Effector CD4-positive, alpha-beta T cell (primary cell): ENCODE results near the gene DYNC1I1. TPM values are rescaled to one million over a fixed set of nuclear protein-coding genes. Genes with fewer than 3 reads are reported as not detected.

Experiments used
- DNase-seq: peaks from one replicate; pipeline ENCODE4 v3.0.0-alpha.2; 2020
- total RNA-seq: gene quantifications from one replicate; lab custom pipeline; 2026; lab: John Stamatoyannopoulos, UW

Gene DYNC1I1
- not detected for total RNA-seq

DNA sequence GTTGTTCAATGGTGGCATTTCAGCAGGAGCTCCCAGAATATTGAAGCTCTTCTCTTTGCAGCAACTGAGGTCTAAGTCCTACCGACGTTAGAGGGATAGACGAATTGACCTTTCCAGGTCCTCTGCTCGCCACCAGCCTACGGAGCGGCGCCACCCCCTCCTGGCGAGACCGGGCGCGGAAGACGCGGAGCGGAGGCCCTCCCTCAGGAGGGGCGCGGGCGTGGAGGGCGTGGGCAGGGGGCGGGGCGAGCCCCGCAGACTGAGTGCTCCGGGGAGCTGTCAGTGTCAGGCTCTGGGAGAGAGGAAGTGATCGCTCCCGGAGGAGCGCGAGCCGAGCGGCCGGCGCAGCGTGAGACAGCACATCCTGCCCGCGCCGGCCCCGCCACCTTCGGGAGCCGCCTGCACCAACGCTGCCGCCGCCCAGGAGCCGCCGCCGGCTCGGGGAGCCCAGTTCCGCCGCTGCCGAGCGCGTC lies at the start of gene DYNC1I1:
DYNC1I1 (plus strand) TSS at position 257 of the 473 bp plus-strand sequence. CDS start 32,176 bp downstream, outside the sequence.
- DNase-seq = no peak

GRCh38 chr7:95723583-95724180 lies 48.7 kb upstream of the DYNC1I1 start:
- DNase-seq = no peak

- no peak for DNase-seq
Observed at GRCh38 chr7:95725205-95725604, 47.1 kb upstream of the DYNC1I1 start.

DNA sequence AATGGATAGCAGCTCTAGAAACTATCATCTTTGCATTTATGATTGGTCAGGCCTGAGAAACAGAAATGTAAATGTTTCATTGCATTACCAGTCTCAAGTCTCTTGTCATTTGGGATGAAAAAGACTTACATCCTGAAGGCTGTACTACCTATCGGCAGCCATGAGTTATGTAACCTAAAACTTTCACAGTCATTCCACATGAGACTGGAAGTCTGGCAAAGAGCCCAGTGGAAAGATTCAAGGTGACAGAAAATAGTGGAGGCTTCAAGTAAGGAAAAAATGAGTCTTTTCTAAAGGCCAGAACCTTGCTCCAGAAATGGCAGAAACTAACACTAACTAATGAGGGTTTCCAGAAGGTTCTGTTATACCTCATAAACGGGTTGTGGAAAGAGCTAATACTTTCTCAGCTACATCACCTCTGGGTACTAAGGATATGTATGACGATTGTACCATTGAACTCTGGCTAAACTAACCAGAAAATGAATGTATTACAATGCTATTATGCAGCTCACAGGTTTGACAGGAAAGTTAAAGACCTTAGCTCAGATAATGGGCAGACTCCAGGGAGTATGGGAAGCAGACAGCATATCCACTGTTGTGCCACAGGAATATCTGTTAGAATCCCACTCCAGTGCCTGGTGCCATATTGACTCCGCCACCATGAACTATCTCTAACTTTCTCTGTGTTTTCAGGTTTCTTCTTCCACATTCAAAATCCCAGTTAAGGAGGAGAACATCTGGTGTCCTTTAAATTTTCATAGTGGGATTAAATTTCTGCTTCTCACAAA lies 41.7 kb upstream of the DYNC1I1 start:
- DNase-seq = no peak

- no peak for DNase-seq
Observed at GRCh38 chr7:95736635-95737034, 35.7 kb upstream of the DYNC1I1 start.

- DNase-seq = no peak
Observed at GRCh38 chr7:95737828-95738505, 34.4 kb upstream of the DYNC1I1 start.

DNA sequence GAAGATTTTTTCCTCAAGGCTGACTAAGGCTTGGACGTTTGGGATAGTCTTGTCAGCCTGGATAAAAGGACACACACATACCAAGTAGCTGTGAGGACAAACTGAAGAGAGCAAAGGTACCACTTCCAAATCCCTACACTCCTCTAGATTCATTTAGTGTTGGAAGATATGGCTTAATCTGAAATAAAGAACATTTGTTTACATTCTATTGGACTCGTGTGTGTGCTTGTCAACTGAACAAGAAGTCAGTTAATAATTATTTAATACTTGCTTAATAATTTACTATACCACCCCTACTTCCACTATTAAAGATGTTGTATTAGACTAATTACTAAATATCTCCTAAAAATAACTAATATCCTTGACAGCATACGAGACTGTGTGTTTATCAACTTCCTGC lies 23.3 kb upstream of the DYNC1I1 start:
- DNase-seq = no peak

- no peak for DNase-seq
Observed at GRCh38 chr7:95749515-95749914, 22.8 kb upstream of the DYNC1I1 start.

DNA sequence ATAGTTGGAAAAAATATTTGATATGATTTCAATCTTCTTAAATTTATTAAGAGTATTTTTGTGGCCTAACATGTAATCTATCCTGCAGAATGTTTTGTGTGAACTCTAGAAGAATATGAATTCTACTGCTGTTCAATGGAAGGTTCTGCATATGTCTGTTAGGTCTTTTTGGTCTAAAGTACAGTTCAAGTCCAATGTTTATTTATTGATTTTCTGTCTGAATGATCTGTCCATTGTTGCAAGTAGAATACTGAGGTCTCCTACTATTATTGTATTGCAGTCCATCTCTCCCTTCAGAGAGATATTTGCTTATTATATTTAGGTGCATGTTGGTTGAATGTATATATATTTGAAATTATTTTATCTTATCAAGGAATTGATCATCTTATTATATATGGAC lies 18.9 kb upstream of the DYNC1I1 start:
- DNase-seq = no peak

DNA sequence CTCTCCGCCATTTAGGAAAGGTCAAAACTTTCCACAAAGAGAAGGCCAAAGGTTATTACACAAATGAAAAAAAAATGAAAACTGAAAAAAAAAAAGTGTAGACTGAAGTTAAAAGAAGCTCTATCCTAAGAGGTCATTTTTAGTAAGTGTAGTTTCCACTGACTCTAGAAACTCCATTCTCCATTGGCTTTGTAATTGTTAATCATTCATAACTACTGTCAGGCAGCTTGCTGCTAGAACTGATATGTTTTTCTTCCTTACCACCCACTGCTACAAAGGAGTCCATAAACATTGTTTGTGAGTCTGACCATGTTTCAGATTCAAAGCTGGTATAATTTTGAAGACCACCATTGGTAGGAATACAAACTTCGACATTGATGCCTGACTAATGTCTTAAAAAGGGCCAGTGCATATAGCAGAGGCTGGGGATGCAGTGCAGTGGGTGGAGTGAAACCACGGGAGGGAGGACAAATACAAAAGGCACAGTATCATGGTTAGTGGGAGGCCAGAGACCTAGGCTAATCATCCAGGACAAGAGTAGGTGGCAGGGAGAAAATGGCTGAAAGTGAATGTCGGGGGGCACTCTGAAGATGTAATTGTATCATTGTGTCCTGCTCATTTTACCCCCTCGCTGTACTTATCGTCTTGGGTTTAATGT lies 16.9 kb upstream of the DYNC1I1 start:
- DNase-seq = no peak

GRCh38 chr7:95758187-95758586 lies 14.2 kb upstream of the DYNC1I1 start:
- DNase-seq = no peak

- no peak for DNase-seq
Observed at GRCh38 chr7:95766086-95766485, 6.3 kb upstream of the DYNC1I1 start.

GRCh38 chr7:95766657-95767056 lies 5.7 kb upstream of the DYNC1I1 start:
- no peak for DNase-seq

DNA sequence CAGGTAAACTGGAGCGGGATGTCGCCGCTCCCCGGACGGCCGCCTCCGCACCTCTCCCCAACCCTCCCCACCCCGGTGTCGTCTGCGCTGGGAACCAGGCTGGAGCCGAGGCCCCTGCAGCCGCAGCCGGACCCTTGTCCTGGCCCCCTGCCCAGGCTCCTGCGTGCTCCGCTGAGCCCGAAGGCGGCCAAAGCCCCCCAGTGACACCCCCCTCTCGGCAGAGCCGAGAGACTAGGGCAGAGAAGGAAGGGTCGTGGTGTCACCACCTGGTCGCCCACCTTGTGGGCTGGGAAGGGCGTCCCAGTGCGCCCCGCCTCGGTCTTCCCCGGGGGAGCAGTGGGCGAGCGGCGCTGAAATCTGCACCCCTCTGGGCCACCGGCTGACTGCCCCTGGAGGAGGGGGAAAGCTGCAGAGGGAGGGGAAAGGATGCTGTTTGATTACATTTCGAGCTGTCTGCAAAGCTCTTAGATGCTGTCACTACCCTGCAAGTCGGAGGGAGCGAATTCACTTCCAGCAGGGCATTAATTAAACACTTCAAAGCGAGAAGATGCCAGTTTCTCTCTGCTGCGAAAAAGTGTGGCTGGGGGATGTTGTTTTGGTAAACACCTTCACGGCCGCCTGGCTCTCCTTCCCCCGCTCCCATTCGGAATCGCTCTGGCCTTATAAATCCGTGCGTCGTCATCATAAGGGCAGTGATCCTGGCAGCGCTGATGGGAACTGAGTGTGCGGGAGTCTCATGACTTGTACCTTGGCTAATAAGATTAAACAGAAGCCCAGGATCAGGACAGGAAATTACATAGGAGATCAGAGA lies 622 bp downstream of the DYNC1I1 start:
- no peak for DNase-seq

GRCh38 chr7:95776561-95777185 lies 4.3 kb downstream of the DYNC1I1 start:
- no peak for DNase-seq

- no peak for DNase-seq
Observed at GRCh38 chr7:95777269-95777668, 4.9 kb downstream of the DYNC1I1 start.

- DNase-seq = no peak
Observed at GRCh38 chr7:95780665-95781064, 8.3 kb downstream of the DYNC1I1 start.

GRCh38 chr7:95781961-95782586 lies 9.7 kb downstream of the DYNC1I1 start:
- DNase-seq = no peak

GRCh38 chr7:95784796-95785195 lies 12.4 kb downstream of the DYNC1I1 start:
- no peak for DNase-seq

DNA sequence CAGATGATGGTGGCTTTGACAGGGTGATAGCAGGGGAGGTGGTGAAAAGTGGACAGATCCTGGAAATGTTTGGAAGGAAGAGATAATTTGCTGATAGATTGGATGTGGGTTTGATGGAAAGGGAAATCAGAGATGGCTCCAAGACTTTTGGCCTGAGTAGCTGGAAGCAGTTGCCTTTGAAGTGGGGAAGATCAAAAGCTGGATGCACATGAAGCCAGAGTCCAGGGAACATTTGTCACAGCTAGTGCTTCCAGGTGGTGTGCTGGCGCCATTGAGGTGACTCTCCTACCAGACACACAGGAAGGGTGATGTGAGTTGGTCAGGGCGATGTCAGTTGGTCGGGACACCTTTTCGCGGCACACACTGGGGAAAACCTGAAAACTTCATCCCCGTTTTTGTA lies 15.9 kb downstream of the DYNC1I1 start:
- no peak for DNase-seq

- DNase-seq = no peak
Observed at GRCh38 chr7:95788884-95789283, 16.5 kb downstream of the DYNC1I1 start.
